Sigmoid colon (tissue), 3 donors: Measurements from ENCODE around the gene GRID1.

Experiments
- CTCF ChIP-seq, 4 experiments: fragments of 450-650 bp in 3 of 4; fragments of 200-600 bp in 1 of 4; IDR thresholded peaks; one replicate each; pipeline ENCODE4 v1.5.1; 2016 to 2019; ENCODE audit warnings: antibody characterized with exemption in 4 of 4, mild to moderate bottlenecking in 3 of 4, moderate library complexity in 2 of 4
- POLR2A ChIP-seq, 2 donors: fragments of 450-650 bp; IDR thresholded peaks; one replicate each; pipeline ENCODE4 v1.6.1; 2016; ENCODE audit warnings: antibody characterized with exemption in 2 of 2, mild to moderate bottlenecking in 2 of 2, moderate library complexity in 2 of 2

- TF ChIP-seq CTCF (IDR thresholded peaks at IDR 0.05) (no peak), POLR2A (IDR thresholded peaks at IDR 0.05) (no peak)
Measured at GRCh38 chr10:86335831-86336230, 30.8 kb downstream of the GRID1 start.
